Neural cell (in vitro differentiated cells): ENCODE data around the gene HPN. TPM values are rescaled to one million over a fixed set of nuclear protein-coding genes. Genes with fewer than 3 reads are reported as not detected.

Source experiments
- H2AFZ ChIP-seq: fragments of 200-600, 300-800 bp; sonication (generic), shearing (Covaris generic); 2 replicates; pipeline ENCODE4 v1.6.0; 2014; ENCODE audit warnings: low read depth, mild to moderate bottlenecking, antibody characterized with exemption, low read length, moderate library complexity
- H3F3A ChIP-seq: fragments of 200-600 bp; shearing (Covaris generic); 2 replicates; pipeline ENCODE4 v1.6.1; 2016; ENCODE audit warnings: mild to moderate bottlenecking, moderate library complexity, mixed read lengths, antibody characterized with exemption, low read length; ENCODE audit not compliant: insufficient read depth, poor library complexity, severe bottlenecking
- H3K27ac ChIP-seq: fragments of 200-600, 300-800 bp; sonication (generic), shearing (Covaris generic); 2 replicates; pipeline ENCODE4 v1.5.1; 2014; ENCODE audit warnings: mild to moderate bottlenecking, low read length, moderate library complexity
- H3K27me3 ChIP-seq: fragments of 300-800, 200-600 bp; sonication (generic), shearing (Covaris generic); 2 replicates; pipeline ENCODE4 v1.6.0; 2014; ENCODE audit warnings: mild to moderate bottlenecking, low read depth, low read length, moderate library complexity; ENCODE audit not compliant: insufficient read depth
- H3K36me3 ChIP-seq: fragments of 300-800, 200-600 bp; sonication (generic), shearing (Covaris generic); 2 replicates; pipeline ENCODE4 v1.5.1; 2014; ENCODE audit warnings: mild to moderate bottlenecking, antibody characterized with exemption, low read length, moderate library complexity; ENCODE audit not compliant: insufficient read depth
- H3K4me2 ChIP-seq: fragments of 300-800, 200-600 bp; sonication (generic), shearing (Covaris generic); 2 replicates; pipeline ENCODE4 v1.6.0; 2014; ENCODE audit warnings: mild to moderate bottlenecking, low read length
- H3K4me3 ChIP-seq: fragments of 300-800, 200-600 bp; sonication (generic), shearing (Covaris generic); 2 replicates; pipeline ENCODE4 v1.5.1; 2014; ENCODE audit warnings: mild to moderate bottlenecking, low read length, moderate library complexity
- H3K79me2 ChIP-seq: fragments of 200-600 bp; shearing (Covaris generic); replicated peaks from 2 replicates; pipeline ENCODE4 v1.6.0; 2014; ENCODE audit warnings: mild to moderate bottlenecking, low read length, moderate library complexity; ENCODE audit not compliant: insufficient read depth
- H3K9ac ChIP-seq: fragments of 300-800, 200-600 bp; sonication (generic), shearing (Covaris generic); 2 replicates; pipeline ENCODE4 v1.6.1; 2016; ENCODE audit warnings: mild to moderate bottlenecking, low read length, mixed read lengths
- H3K9me2 ChIP-seq: fragments of 200-600 bp; shearing (Covaris generic); 2 replicates; pipeline ENCODE4 v1.6.1; 2016; ENCODE audit warnings: mild to moderate bottlenecking, low read length, mixed read lengths; ENCODE audit not compliant: insufficient read depth
- H3K9me3 ChIP-seq: fragments of 200-600, 300-800 bp; sonication (generic), shearing (Covaris generic); 2 replicates; pipeline ENCODE4 v1.6.1; 2016; ENCODE audit warnings: mild to moderate bottlenecking, mixed run types, low read length, moderate library complexity, mixed read lengths
- H4K20me1 ChIP-seq: fragments of 200-600 bp; shearing (Covaris generic); 2 replicates; pipeline ENCODE4 v1.6.1; 2016; ENCODE audit warnings: mild to moderate bottlenecking, mixed run types; ENCODE audit not compliant: insufficient read depth
- CTCF ChIP-seq: fragments of 450-650 bp; IDR thresholded peaks from 2 replicates; pipeline ENCODE4 v1.5.1; 2014; ENCODE audit warnings: antibody characterized with exemption, mild to moderate bottlenecking, moderate library complexity; ENCODE audit not compliant: poor library complexity, severe bottlenecking
- EP300 ChIP-seq: fragments of 450-650 bp; conservative IDR thresholded peaks from 2 replicates; pipeline ENCODE4 v1.6.1; 2014; ENCODE audit warnings: antibody characterized with exemption, mild to moderate bottlenecking, moderate library complexity; ENCODE audit not compliant: poor library complexity, severe bottlenecking
- EZH2 ChIP-seq: fragments of 200-600, 300-800 bp; shearing (Covaris generic), sonication (generic); IDR thresholded peaks from 2 replicates; pipeline ENCODE4 v1.6.1; 2014; ENCODE audit warnings: antibody characterized with exemption, low read length, borderline replicate concordance, mild to moderate bottlenecking; ENCODE audit not compliant: insufficient read depth, poor library complexity, severe bottlenecking
- MXI1 ChIP-seq: fragments of 450-650 bp; conservative IDR thresholded peaks from 2 replicates; pipeline ENCODE4 v1.6.1; 2014; ENCODE audit warnings: antibody characterized with exemption, mild to moderate bottlenecking; ENCODE audit not compliant: poor library complexity, severe bottlenecking
- POLR2AphosphoS5 ChIP-seq: IDR thresholded peaks from 2 replicates; pipeline ENCODE4 v1.6.1; 2012
- RAD21 ChIP-seq: fragments of 450-650 bp; conservative IDR thresholded peaks from 2 replicates; pipeline ENCODE4 v1.6.1; 2014; ENCODE audit warnings: antibody characterized with exemption, mild to moderate bottlenecking, moderate library complexity
- REST ChIP-seq: IDR thresholded peaks from 2 replicates; pipeline ENCODE4 v1.6.1; 2012; ENCODE audit warnings: borderline replicate concordance
- SMC3 ChIP-seq: fragments of 450-650 bp; conservative IDR thresholded peaks from 2 replicates; pipeline ENCODE4 v1.6.1; 2014; ENCODE audit warnings: antibody characterized with exemption, mild to moderate bottlenecking, moderate library complexity; ENCODE audit not compliant: poor library complexity
- TAF1 ChIP-seq: IDR thresholded peaks from 2 replicates; pipeline ENCODE4 v1.6.1; 2012; ENCODE audit warnings: low read depth
- polyA plus RNA-seq: library from polyadenylated mRNA; depleted of rRNA; stranded (reverse); fragments of >200 nt; gene quantifications from 2 replicates; pipeline ENCODE4 v1.2.3, GENCODE V29; 2014

The HPN gene
- polyA plus RNA-seq, 1 donor from 2014 or later, result 0.15 TPM

GRCh38 chr19:35060160-35060855 lies 18.8 kb downstream of the HPN start:
- Histone ChIP-seq H4K20me1 (no peaks in the 10 kb centered on the region), H3F3A (no peaks in the 10 kb centered on the region), H2AFZ (no peak overlapping the region), H3K79me2 (no peaks in the 10 kb centered on the region), H3K27me3 (no peaks in the 10 kb centered on the region), H3K4me3 (no peak overlapping the region), H3K36me3 (no peaks in the 10 kb centered on the region), H3K9ac (no peak overlapping the region), H3K4me2 (no peak overlapping the region), H3K9me3 (no peaks in the 10 kb centered on the region), H3K27ac (no peak overlapping the region), H3K9me2 (no peaks in the 10 kb centered on the region)
- TF ChIP-seq EZH2 (no peak), REST (no peak), EP300 (no peak), SMC3 (no peak), MXI1 (no peak), POLR2AphosphoS5 (no peak), TAF1 (no peak), CTCF (no peak), RAD21 (no peak)

- Histone ChIP-seq H3K4me2 (no peak overlapping the region), H3K9ac (no peak overlapping the region), H3K36me3 (no peaks in the 10 kb centered on the region), H2AFZ (no peak overlapping the region), H3K27ac (no peak overlapping the region), H3K79me2 (no peaks in the 10 kb centered on the region), H3K9me3 (no peaks in the 10 kb centered on the region), H3F3A (no peaks in the 10 kb centered on the region), H3K4me3 (no peak overlapping the region), H3K27me3 (no peaks in the 10 kb centered on the region), H4K20me1 (no peaks in the 10 kb centered on the region), H3K9me2 (no peaks in the 10 kb centered on the region)
- TF ChIP-seq CTCF, result no peak
- TF ChIP-seq EZH2, result no peak
- no peak for TF ChIP-seq EP300
- TF ChIP-seq TAF1, result no peak
- no peak for TF ChIP-seq MXI1
- no peak for TF ChIP-seq POLR2AphosphoS5
- no peak for TF ChIP-seq RAD21
- TF ChIP-seq REST, result no peak
- no peak for TF ChIP-seq SMC3
Observed at GRCh38 chr19:35061583-35062373, 20.3 kb downstream of the HPN start.
